B cell (primary cell): Measurements from ENCODE around the gene COL5A1. TPM values are rescaled to one million over a fixed set of nuclear protein-coding genes. Genes with fewer than 3 reads are reported as not detected.

Experiments
- ATAC-seq: fragments of 200-7000 bp; cut with Tn5 transposase; one replicate; pipeline ENCODE4 v1.10.0; 2021; ENCODE audit warnings: low read depth, mild to moderate bottlenecking, moderate number of reproducible peaks, moderate library complexity
- CTCF ChIA-PET: fragments of 350-600 bp; sonication (Branson Sonifier 250); formaldehyde crosslinking; loops from one replicate; lab custom pipeline; 2021; ENCODE audit warnings: antibody characterized with exemption, inconsistent platforms; lab: Charles Lee
- POLR2A ChIA-PET: fragments of 350-600 bp; sonication (Branson Sonifier 250); formaldehyde crosslinking; loops from one replicate; lab custom pipeline; 2021; ENCODE audit warnings: antibody characterized with exemption; lab: Charles Lee
- DNase-seq: peaks from one replicate; pipeline ENCODE4 v3.0.0; 2013
- H2AFZ ChIP-seq: 2 replicates; pipeline ENCODE4 v1.6.1; 2012; ENCODE audit warnings: mild to moderate bottlenecking, low read depth, low read length; ENCODE audit not compliant: insufficient read depth, poor library complexity, severe bottlenecking
- H3K27ac ChIP-seq, 2 donors: 1 replicate in 1 of 2; 2 replicates in 1 of 2; pipeline ENCODE4 v1.5.1; 2012 to 2013; ENCODE audit warnings: low read length in 2 of 2, mild to moderate bottlenecking in 2 of 2, moderate library complexity in 1 of 2
- H3K27me3 ChIP-seq, 4 experiments: fragments of 200-600 bp in 1 of 4; sonication (generic) in 1 of 4; replicated peaks in 1 of 4; 1 replicate in 2 of 4; 2 replicates in 2 of 4; pipeline versions ENCODE4 v1.6.1 to v1.7.0; 2013 to 2016; ENCODE audit warnings: low read length in 3 of 4, mild to moderate bottlenecking in 2 of 4, mixed read lengths in 1 of 4, moderate library complexity in 1 of 4; ENCODE audit not compliant: insufficient read depth in 4 of 4, control insufficient read depth in 3 of 4; ENCODE audit errors: control extremely low read depth in 1 of 4
- H3K36me3 ChIP-seq, 2 experiments: replicated peaks in 1 of 2; 1 replicate in 1 of 2; 2 replicates in 1 of 2; pipeline versions ENCODE4 v1.6.1 to v1.7.1; 2013; ENCODE audit warnings: low read length in 1 of 2; ENCODE audit not compliant: insufficient read depth in 2 of 2, control insufficient read depth in 1 of 2; ENCODE audit errors: control extremely low read depth in 1 of 2, extremely low read depth in 1 of 2
- H3K4me1 ChIP-seq, 2 donors: fragments of 200-600 bp in 1 of 2; sonication (generic) in 1 of 2; 1 replicate in 1 of 2; 2 replicates in 1 of 2; pipeline versions ENCODE4 v1.5.1 to v1.6.1; 2013 to 2017; ENCODE audit warnings: low read length in 2 of 2; ENCODE audit not compliant: control insufficient read depth in 2 of 2, insufficient read depth in 2 of 2
- H3K4me2 ChIP-seq: replicated peaks from 2 replicates; pipeline ENCODE3; 2012; ENCODE audit warnings: mild to moderate bottlenecking, low read depth, low read length; ENCODE audit not compliant: poor library complexity, severe bottlenecking
- H3K4me3 ChIP-seq, 5 experiments: fragments of 200-600 bp in 1 of 5; sonication (generic) in 1 of 5; 1 replicate in 3 of 5; 2 replicates in 2 of 5; pipeline versions ENCODE4 v1.5.1 to v1.7.0; 2011 to 2016; ENCODE audit warnings: low read length in 4 of 5, mild to moderate bottlenecking in 4 of 5, low read depth in 2 of 5, control low read depth in 1 of 5, moderate library complexity in 1 of 5; ENCODE audit not compliant: insufficient read depth in 1 of 5; ENCODE audit errors: control extremely low read depth in 1 of 5, extremely low read depth in 1 of 5
- H3K79me2 ChIP-seq: fragments of 200-600 bp; sonication (generic); one replicate; pipeline ENCODE4 v1.6.0; 2016; ENCODE audit warnings: low read length; ENCODE audit not compliant: control insufficient read depth, insufficient read depth
- H3K9ac ChIP-seq: fragments of 200-600 bp; sonication (generic); 2 replicates; pipeline ENCODE4 v1.6.1; 2017; ENCODE audit warnings: mild to moderate bottlenecking, low read length, moderate library complexity
- H3K9me3 ChIP-seq, 3 donors: one replicate each; pipeline versions ENCODE4 v1.6.1 to v1.7.1; 2013; ENCODE audit warnings: low read length in 2 of 3; ENCODE audit not compliant: control insufficient read depth in 2 of 3, insufficient read depth in 1 of 3; ENCODE audit errors: control extremely low read depth in 1 of 3
- H4K20me1 ChIP-seq: 2 replicates; pipeline ENCODE4 v1.6.0; 2012; ENCODE audit warnings: mild to moderate bottlenecking, low read length; ENCODE audit not compliant: insufficient read depth, control insufficient read depth, poor library complexity, severe bottlenecking
- H3K27ac Mint-ChIP-seq: one replicate; pipeline ENCODE4 v1.8.0; 2021; ENCODE audit warnings: mixed read lengths
- H3K27me3 Mint-ChIP-seq: one replicate; pipeline ENCODE4 v1.8.0; 2021; ENCODE audit warnings: mixed read lengths
- H3K4me1 Mint-ChIP-seq: one replicate; pipeline ENCODE4 v1.8.0; 2021; ENCODE audit warnings: mixed read lengths
- H3K4me3 Mint-ChIP-seq: one replicate; pipeline ENCODE4 v1.8.0; 2021; ENCODE audit warnings: mixed read lengths
- H3K9me3 Mint-ChIP-seq: one replicate; pipeline ENCODE4 v1.8.0; 2022; ENCODE audit warnings: mixed read lengths; ENCODE audit not compliant: insufficient read depth
- EZH2 ChIP-seq: IDR thresholded peaks from 2 replicates; pipeline ENCODE4 v1.6.1; 2012; ENCODE audit warnings: borderline replicate concordance, low read depth, mild to moderate bottlenecking, moderate library complexity, low read length; ENCODE audit not compliant: insufficient read depth, poor library complexity, severe bottlenecking
- WGBS: methylation state at CpG from one replicate; pipeline ENCODE4 v1.1.5; 2013; ENCODE audit warnings: missing lambda C conversion rate; ENCODE audit not compliant: insufficient coverage; 5-methylcytosine and 5-hydroxymethylcytosine counted together
- intact Hi-C: fragments of 100-400 bp; cut with micrococcal nuclease; formaldehyde crosslinking; loops from one replicate; pipeline ENCODE4 v1.10.0; 2022
- polyA plus RNA-seq: library from polyadenylated mRNA; depleted of rRNA; stranded (reverse); fragments of >200 nt; gene quantifications from 2 replicates; pipeline ENCODE4 v1.2.3, GENCODE V29; 2012
- total RNA-seq, 2 donors: library from RNA; stranded (reverse); fragments of 120-200 nt in 1 of 2; gene quantifications; 1 replicate in 1 of 2; 2 replicates in 1 of 2; pipeline versions ENCODE4 v1.2.3 to v1.2.4, GENCODE V29; 2013 to 2022
- TF ChIP-seq, protein P1 (sequence below): fragments of 200-600 bp; IDR thresholded peaks from one replicate; pipeline ENCODE4 v1.8.0; 2022; ENCODE audit warnings: antibody characterized with exemption, mild to moderate bottlenecking

The COL5A1 gene
- total and polyA plus RNA-seq, 2 donors (not counting 1 experiment from before 2014, with no cell fraction given) = 0.06 TPM; not detected in 1

- Mint-ChIP-seq H3K4me1 (no peaks in the 10 kb centered on the region), H3K27ac (no peak overlapping the region), H3K4me3 (no peak overlapping the region), H3K9me3 (no peaks in the 10 kb centered on the region), H3K27me3 (no peaks in the 10 kb centered on the region)
- TF ChIP-seq, protein P1, sequence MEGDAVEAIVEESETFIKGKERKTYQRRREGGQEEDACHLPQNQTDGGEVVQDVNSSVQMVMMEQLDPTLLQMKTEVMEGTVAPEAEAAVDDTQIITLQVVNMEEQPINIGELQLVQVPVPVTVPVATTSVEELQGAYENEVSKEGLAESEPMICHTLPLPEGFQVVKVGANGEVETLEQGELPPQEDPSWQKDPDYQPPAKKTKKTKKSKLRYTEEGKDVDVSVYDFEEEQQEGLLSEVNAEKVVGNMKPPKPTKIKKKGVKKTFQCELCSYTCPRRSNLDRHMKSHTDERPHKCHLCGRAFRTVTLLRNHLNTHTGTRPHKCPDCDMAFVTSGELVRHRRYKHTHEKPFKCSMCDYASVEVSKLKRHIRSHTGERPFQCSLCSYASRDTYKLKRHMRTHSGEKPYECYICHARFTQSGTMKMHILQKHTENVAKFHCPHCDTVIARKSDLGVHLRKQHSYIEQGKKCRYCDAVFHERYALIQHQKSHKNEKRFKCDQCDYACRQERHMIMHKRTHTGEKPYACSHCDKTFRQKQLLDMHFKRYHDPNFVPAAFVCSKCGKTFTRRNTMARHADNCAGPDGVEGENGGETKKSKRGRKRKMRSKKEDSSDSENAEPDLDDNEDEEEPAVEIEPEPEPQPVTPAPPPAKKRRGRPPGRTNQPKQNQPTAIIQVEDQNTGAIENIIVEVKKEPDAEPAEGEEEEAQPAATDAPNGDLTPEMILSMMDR = no peak
- TF ChIP-seq EZH2 = no peak
- Histone ChIP-seq H2AFZ (no peak overlapping the region), H3K9ac (no peak overlapping the region), H3K36me3 (no peaks in the 10 kb centered on the region), H3K9me3 (peaks cover 0 to 21% (median 2%) of the 10 kb centered on the region in 3 donors), H3K79me2 (no peaks in the 10 kb centered on the region), H3K4me1 (no peaks in the 10 kb centered on the region), H3K27me3 (no peaks in the 10 kb centered on the region), H4K20me1 (no peaks in the 10 kb centered on the region), H3K4me2 (no peak overlapping the region), H3K4me3 (no peak overlapping the region), H3K27ac (no peak overlapping the region)
- no peak for ATAC-seq
- CTCF ChIA-PET = no interaction called here
- DNase-seq = no peak
- intact Hi-C loops = no loop called here
- WGBS = 99% methylated on average over 15 of the region's 16 CpGs
- POLR2A ChIA-PET = no interaction called here
Observed at GRCh38 chr9:134744385-134745295, 103.0 kb downstream of the COL5A1 start.

DNA sequence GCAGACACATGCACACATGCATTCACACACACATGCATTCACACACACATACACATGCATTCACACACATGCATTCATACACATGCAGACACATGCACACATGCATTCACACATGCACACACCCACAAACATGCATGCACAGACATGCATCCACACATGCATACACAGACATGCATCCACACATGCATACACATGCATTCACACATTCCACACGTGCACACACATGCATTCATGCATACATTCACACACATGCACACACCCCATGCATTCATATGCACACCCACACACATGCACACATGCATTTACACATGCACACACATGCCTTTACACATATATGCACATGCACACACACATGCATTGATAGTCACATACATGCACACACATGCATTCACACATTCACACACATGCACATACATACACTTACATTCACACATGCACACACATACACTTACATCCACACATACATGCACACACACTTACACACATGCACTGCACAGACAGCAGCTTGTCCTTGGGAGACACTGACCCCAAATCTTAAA, 106.4 kb downstream of the COL5A1 start:
- Histone ChIP-seq H4K20me1 (no peaks in the 10 kb centered on the region), H3K27ac (no peak overlapping the region), H3K4me1 (no peaks in the 10 kb centered on the region), H3K36me3 (no peaks in the 10 kb centered on the region), H3K27me3 (peaks cover 0 to 2% (median 0%) of the 10 kb centered on the region in 4 experiments), H3K4me2 (no peak overlapping the region), H3K9ac (no peak overlapping the region), H2AFZ (no peak overlapping the region), H3K79me2 (no peaks in the 10 kb centered on the region), H3K4me3 (no peak overlapping the region), H3K9me3 (peaks cover 0 to 24% (median 2%) of the 10 kb centered on the region in 3 donors)
- no peak for ATAC-seq
- H3K4me3 Mint-ChIP-seq = no peak overlapping the region
- ChIA-PET POLR2A (no interaction called here), CTCF (no interaction called here)
- TF ChIP-seq EZH2 = no peak
- TF ChIP-seq, protein P1 = no peak
- H3K4me1 Mint-ChIP-seq = no peaks in the 10 kb centered on the region
- no peak for DNase-seq
- no peaks in the 10 kb centered on the region for H3K9me3 Mint-ChIP-seq
- H3K27me3 Mint-ChIP-seq = no peaks in the 10 kb centered on the region
- intact Hi-C loops = no loop called here
- H3K27ac Mint-ChIP-seq = no peak overlapping the region
- 82% methylated on average over 1 of the region's 1 CpG for WGBS
